ENCODE measurements around the gene FLNC. TPM values are rescaled to one million over a fixed set of nuclear protein-coding genes. Genes with fewer than 3 reads are reported as not detected.

The FLNC gene
- total RNA-seq, 1 donor from 2014 or later = 131 TPM

- no peak for DNase-seq (ENCODE audit: extremely low read depth, low read depth, low spot score)
Measured at GRCh38 chr7:128887169-128888038, 57.2 kb downstream of the FLNC start.

- DNase-seq (ENCODE audit: extremely low read depth, low read depth, low spot score) = no peak
Measured at GRCh38 chr7:128888039-128888755, 58.0 kb downstream of the FLNC start.

GRCh38 chr7:128888756-128889095 is 58.5 kb downstream of the FLNC start:
- no peak for DNase-seq (ENCODE audit: extremely low read depth, low read depth, low spot score)

- no peak for DNase-seq (ENCODE audit: extremely low read depth, low read depth, low spot score)
Measured at GRCh38 chr7:128889121-128889520, 58.9 kb downstream of the FLNC start.

GRCh38 chr7:128890306-128891109 is 60.3 kb downstream of the FLNC start:
- DNase-seq (ENCODE audit: extremely low read depth, low read depth, low spot score) = no peak

- DNase-seq (ENCODE audit: extremely low read depth, low read depth, low spot score) = no peak
Measured at GRCh38 chr7:128891110-128891941, 61.1 kb downstream of the FLNC start.

- DNase-seq (ENCODE audit: extremely low read depth, low read depth, low spot score) = no peak
Measured at GRCh38 chr7:128891942-128892269, 61.7 kb downstream of the FLNC start.

GRCh38 chr7:128892521-128893250 is 62.5 kb downstream of the FLNC start:
- no peak for DNase-seq (ENCODE audit: extremely low read depth, low read depth, low spot score)

- no peak for DNase-seq (ENCODE audit: extremely low read depth, low read depth, low spot score)
Measured at GRCh38 chr7:128893251-128894100, 63.3 kb downstream of the FLNC start.

- DNase-seq (ENCODE audit: extremely low read depth, low read depth, low spot score) = no peak
Measured at GRCh38 chr7:128894101-128894440, 63.9 kb downstream of the FLNC start.

GRCh38 chr7:128895320-128895719 is 65.1 kb downstream of the FLNC start:
- DNase-seq (ENCODE audit: extremely low read depth, low read depth, low spot score) = no peak

GRCh38 chr7:128899392-128899791 is 69.2 kb downstream of the FLNC start:
- DNase-seq (ENCODE audit: extremely low read depth, low read depth, low spot score) = no peak

GRCh38 chr7:128900237-128900636 is 70.0 kb downstream of the FLNC start:
- DNase-seq (ENCODE audit: extremely low read depth, low read depth, low spot score) = no peak

GRCh38 chr7:128902761-128903585 is 72.8 kb downstream of the FLNC start:
- DNase-seq (ENCODE audit: extremely low read depth, low read depth, low spot score) = no peak

GRCh38 chr7:128903621-128904361 is 73.6 kb downstream of the FLNC start:
- no peak for DNase-seq (ENCODE audit: extremely low read depth, low read depth, low spot score)

GRCh38 chr7:128904381-128905197 is 74.4 kb downstream of the FLNC start:
- DNase-seq (ENCODE audit: extremely low read depth, low read depth, low spot score) = no peak
